ENCODE measurements around the gene CSGALNACT2.

The CSGALNACT2 gene

GRCh38 chr10:43111921-43112607 is 26.2 kb upstream of the CSGALNACT2 start:
- DNase-seq (ENCODE audit: low read depth in 2 of 2), result no peak

GRCh38 chr10:43112608-43112961 is 25.7 kb upstream of the CSGALNACT2 start:
- DNase-seq (ENCODE audit: low read depth in 2 of 2), result no peak

- no peak for DNase-seq (ENCODE audit: low read depth in 2 of 2)
Measured at GRCh38 chr10:43113201-43114087, 24.8 kb upstream of the CSGALNACT2 start.

- no peak for DNase-seq (ENCODE audit: low read depth in 2 of 2)
Measured at GRCh38 chr10:43114088-43114742, 24.0 kb upstream of the CSGALNACT2 start.

GRCh38 chr10:43114743-43115611 is 23.3 kb upstream of the CSGALNACT2 start:
- DNase-seq (ENCODE audit: low read depth in 2 of 2), result no peak

- no peak for DNase-seq (ENCODE audit: low read depth in 2 of 2)
Measured at GRCh38 chr10:43115881-43116595, 22.2 kb upstream of the CSGALNACT2 start.

GRCh38 chr10:43116596-43116995 is 21.6 kb upstream of the CSGALNACT2 start:
- no peak for DNase-seq (ENCODE audit: low read depth in 2 of 2)

- no peak for DNase-seq (ENCODE audit: low read depth in 2 of 2)
Measured at GRCh38 chr10:43117031-43117776, 21.0 kb upstream of the CSGALNACT2 start.

- no peak for DNase-seq (ENCODE audit: low read depth in 2 of 2)
Measured at GRCh38 chr10:43117777-43118583, 20.3 kb upstream of the CSGALNACT2 start.

GRCh38 chr10:43118631-43119415 is 19.4 kb upstream of the CSGALNACT2 start:
- no peak for DNase-seq (ENCODE audit: low read depth in 2 of 2)

GRCh38 chr10:43119416-43120115 is 18.7 kb upstream of the CSGALNACT2 start:
- DNase-seq (ENCODE audit: low read depth in 2 of 2), result no peak

GRCh38 chr10:43120116-43120928 is 17.9 kb upstream of the CSGALNACT2 start:
- DNase-seq (ENCODE audit: low read depth in 2 of 2), result no peak

GRCh38 chr10:43120929-43121314 is 17.3 kb upstream of the CSGALNACT2 start:
- DNase-seq (ENCODE audit: low read depth in 2 of 2), result peak; percentile 71 to 72

GRCh38 chr10:43121444-43121843 is 16.8 kb upstream of the CSGALNACT2 start:
- DNase-seq (ENCODE audit: low read depth in 2 of 2), result no peak

GRCh38 chr10:43122096-43122495 is 16.1 kb upstream of the CSGALNACT2 start:
- DNase-seq (ENCODE audit: low read depth in 2 of 2), result no peak

- no peak for DNase-seq (ENCODE audit: low read depth in 2 of 2)
Measured at GRCh38 chr10:43122826-43123225, 15.4 kb upstream of the CSGALNACT2 start.
